GM21390 (cell line): ENCODE results near the gene UHRF1.
"Not testable (repeated sequence)": the region's sequence is repeated elsewhere in the genome, so short reads cannot be mapped to it uniquely, and the experiment has no call there.

Experiments
- ATAC-seq: cut with Tn5 transposase; IDR thresholded peaks from one replicate; pipeline ENCODE4 v1.9.1; 2021; ENCODE audit not compliant: unreplicated experiment

The UHRF1 gene

DNA sequence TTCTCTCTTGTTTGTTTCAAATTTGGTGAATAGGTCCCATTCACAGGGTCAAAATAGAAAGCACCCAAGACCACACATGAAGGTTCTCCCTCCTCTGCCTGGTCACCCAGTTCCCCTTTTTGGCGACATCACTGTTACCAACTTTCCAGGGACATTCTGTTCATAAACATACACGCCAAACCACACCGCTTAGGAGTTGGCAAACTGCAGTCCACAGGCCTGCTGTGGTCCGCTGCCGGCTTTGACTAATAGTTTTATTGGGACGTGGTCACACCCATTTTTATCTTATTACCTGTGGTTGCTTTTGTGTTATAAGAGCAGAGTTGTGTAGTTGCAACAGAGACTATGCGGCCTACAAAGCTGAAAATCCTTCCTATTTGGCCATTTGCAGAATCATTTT, 24.2 kb downstream of the UHRF1 start:
- no peak for ATAC-seq

DNA sequence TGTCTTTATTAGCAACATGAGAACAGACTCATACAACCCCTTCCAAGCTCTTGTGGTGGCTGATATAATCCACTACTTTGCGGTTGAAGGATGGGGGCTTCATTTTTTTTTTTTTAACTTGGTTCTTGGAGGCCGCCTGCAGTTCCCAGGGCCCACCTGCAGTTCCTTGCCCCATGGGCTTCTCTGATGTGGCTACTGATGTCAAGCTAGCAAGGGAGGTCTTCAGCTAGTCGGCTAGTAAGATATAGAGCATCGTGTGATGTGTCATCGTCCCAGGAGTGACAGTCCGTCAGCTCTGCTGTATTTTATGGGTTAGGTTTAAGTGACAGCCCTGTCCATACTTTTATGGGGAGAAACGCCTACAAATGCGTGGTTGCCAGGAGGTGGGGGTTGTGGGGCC, 26.1 kb downstream of the UHRF1 start:
- ATAC-seq = no peak

DNA sequence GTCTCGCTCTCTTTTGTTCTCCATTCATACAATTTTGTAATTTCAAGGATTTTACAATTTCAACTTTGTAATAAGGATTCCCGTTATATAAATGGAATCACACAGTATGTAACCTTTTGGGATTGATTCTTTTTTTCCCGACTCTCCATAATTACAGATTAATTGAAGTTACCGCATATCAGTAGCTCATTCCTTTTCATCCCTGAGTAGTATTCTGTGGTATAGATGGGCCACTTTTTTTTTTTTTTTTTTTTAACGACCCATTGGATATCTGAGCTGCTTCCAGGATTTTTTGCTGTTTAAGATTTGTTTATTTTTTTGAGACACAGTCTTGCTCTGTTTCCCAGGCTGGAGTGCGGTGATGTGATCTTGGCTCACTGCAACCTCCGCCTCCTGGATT, 27.8 kb downstream of the UHRF1 start:
- no peak for ATAC-seq

- not testable (repeated sequence) for ATAC-seq
Observed at GRCh38 chr19:4938461-4938860, 29.2 kb downstream of the UHRF1 start.

DNA sequence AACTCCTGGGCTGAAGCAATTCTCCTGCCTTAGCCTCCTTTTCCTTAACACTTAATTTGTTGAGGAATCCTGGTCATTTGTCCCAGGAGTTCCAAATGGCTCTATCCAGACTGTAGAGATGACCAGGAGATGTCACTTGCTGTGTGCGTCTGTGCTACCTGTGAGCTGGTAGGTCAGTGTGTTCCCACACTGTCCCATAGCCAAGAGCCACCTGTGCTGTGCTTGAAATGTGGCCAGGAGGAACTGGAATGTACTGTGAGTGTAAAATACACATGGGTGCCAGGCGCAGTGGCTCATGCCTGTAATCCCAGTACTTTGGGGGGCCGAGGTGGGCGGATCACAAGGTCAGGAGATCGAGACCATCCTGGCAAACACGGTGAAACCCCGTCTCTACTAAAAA, 30.2 kb downstream of the UHRF1 start:
- no peak for ATAC-seq

- not testable (repeated sequence) for ATAC-seq
Observed at GRCh38 chr19:4941638-4942169, 32.4 kb downstream of the UHRF1 start.

GRCh38 chr19:4950650-4951049, 41.3 kb downstream of the UHRF1 start:
- not testable (repeated sequence) for ATAC-seq

DNA sequence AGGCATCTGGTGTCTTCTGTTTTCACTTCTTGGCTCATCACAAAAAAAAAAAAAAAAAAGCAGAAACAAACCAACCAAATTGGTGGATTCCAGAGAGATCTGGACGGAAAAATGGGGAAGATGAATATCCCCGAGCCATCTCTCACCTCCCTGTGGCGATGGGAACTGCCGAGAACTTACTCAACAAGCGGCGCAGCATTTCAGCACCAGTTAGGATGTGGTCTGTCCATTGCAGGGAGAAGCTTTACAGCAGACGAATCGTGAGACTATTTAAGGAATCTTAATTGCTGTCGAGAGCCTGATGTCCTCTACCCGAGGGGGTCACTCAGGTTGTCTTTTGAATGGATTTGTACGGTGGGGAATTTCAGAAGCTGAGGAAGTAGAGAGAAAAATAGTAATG, 42.4 kb downstream of the UHRF1 start:
- ATAC-seq = no peak

- no peak for ATAC-seq
Observed at GRCh38 chr19:4952945-4953344, 43.6 kb downstream of the UHRF1 start.

- ATAC-seq = not testable (repeated sequence)
Observed at GRCh38 chr19:4954320-4955149, 45.2 kb downstream of the UHRF1 start.

GRCh38 chr19:4955274-4955673, 46.0 kb downstream of the UHRF1 start:
- no peak for ATAC-seq

DNA sequence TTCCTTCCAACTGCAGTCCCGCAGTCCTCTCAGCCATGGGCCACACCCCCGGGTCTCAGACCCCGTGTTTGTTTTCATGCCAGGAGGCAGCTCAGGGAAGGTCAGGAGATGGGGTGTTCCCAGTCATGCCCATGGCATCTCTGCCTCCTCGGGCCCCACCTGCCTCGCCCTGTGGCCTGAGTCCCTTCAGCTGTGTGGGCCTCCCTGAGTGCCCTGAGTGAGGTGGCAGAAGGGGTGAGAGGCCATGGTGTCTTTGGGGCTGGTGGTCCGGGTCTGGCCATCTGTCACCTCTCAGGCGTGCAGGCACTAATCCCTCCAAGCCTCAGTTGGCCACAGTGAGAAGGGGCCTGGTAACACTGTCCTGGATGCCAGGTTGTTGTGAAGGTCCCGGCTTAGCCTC, 48.7 kb downstream of the UHRF1 start:
- ATAC-seq = no peak

DNA sequence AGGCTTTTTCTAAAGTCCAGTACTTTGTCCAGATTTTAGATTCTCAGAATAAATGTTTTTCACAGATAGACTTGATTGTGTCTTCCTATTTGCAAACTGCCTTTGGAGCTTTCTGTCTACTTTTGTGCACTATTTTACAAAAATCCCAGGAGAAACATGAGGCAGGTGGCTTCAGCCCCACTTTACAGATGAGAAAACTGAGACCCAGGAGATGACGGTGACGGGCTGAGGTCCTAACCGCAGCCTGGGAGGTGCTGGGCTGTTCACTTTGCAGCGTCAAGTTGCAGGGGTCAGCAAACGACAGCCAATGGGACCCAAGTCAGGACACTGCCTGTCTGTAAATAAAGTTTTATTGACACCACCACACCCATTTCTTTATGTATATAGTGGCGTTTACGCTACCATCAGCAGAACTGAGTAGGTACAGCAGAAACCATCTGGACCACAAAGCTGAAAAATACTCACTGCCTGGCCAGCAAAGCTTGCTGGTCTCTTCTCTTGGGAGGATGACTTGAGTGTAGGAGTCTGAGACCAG, 52.9 kb downstream of the UHRF1 start:
- ATAC-seq = no peak

GRCh38 chr19:4965061-4965460, 55.8 kb downstream of the UHRF1 start:
- no peak for ATAC-seq

DNA sequence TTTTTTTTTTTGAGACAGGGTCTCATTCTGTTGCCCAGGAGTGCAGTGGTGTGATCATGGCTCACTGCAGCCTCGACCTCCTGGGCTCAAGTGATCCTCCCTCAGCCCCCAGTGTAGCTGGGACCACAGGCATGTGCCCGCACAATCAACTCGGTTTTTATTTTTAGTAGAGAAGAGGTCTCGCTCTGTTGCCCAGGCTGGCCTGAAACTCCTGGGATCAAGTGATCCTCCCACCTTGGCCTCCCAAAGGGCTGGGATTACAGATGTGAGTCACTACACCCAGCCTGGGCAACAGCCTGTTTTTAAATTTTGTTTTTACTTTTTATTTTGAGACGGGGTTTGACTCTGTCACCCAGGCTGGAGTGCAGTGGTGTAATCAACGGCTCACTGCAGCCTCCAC, 57.3 kb downstream of the UHRF1 start:
- no peak for ATAC-seq

DNA sequence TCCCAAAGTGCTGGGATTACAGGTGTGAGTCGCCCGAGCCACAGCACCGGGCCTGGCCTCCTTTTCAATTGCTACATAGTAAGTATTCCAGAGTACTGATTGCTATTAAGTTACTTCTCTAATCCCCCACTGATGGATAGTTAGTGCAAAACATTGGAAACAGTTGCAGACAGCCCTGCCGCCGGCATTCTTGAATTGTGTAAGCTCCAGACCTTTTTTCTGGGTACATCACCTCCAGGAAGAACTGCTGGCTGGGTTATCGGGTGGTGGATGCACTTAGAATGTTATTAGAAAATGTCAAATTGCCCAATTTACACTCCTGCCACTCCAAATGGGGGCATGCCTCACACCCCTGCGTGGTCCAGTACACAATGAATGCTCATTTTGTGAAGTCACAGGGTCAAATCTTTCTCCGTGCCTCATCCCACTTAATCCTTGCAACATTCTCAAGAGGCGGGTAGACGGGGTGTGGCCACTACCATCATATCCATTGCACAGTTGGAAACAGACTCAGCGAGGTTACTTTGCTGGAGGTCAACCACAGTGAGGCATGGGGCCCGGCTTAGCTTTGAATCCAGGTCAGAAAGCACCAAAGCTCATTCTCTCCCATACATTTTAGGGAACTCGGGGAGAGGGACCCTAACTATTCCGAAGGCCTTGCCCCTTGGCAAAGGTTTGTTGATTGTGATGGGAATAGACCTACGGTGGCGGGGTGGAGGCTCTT, 58.6 kb downstream of the UHRF1 start:
- ATAC-seq = no peak

- ATAC-seq = peak; percentile 87
Observed at GRCh38 chr19:4968462-4969291, 59.4 kb downstream of the UHRF1 start, which contains the start of gene KDM4B. KDM4B (plus strand) TSS chr19:4969113; CDS start chr19:5032891, 63,778 bp downstream.

- ATAC-seq = no peak
Observed at GRCh38 chr19:4969292-4969771, 60.0 kb downstream of the UHRF1 start.

GRCh38 chr19:4969772-4970531, 60.7 kb downstream of the UHRF1 start:
- no peak for ATAC-seq
